ENCODE measurements around the gene GRIK1. TPM values are rescaled to one million over a fixed set of nuclear protein-coding genes. Genes with fewer than 3 reads are reported as not detected.

GRIK1 gene
- total RNA-seq, 4 donors from 2014 or later, result 0.30 to 0.76 (median 0.36) TPM

GRCh38 chr21:29949991-29950390 is 10.2 kb upstream of the GRIK1 start:
- H3K4me3 ChIP-seq (ENCODE audit: low read depth, poor library complexity, severe bottlenecking), result no peak overlapping the region
- intact Hi-C loops (cut with DNase I; ENCODE audit: low total_unique reads), result no loop called here
- WGBS, 2 donors, result 90 to 92% methylated on average over 1 of the region's 1 CpG
- no peak for TF ChIP-seq POLR2A (IDR thresholded peaks at IDR 0.05)
- no peak for TF ChIP-seq CTCF (IDR thresholded peaks at IDR 0.05)
- no peak for DNase-seq (ENCODE audit: low spot score in 2 of 2)

- 75 to 80% methylated on average over 9 of the region's 9 CpGs for WGBS, 2 donors
- no peak for DNase-seq (ENCODE audit: low spot score in 2 of 2)
- intact Hi-C loops (cut with DNase I; ENCODE audit: low total_unique reads), result no loop called here
- TF ChIP-seq CTCF (IDR thresholded peaks at IDR 0.05) (no peak), POLR2A (IDR thresholded peaks at IDR 0.05) (no peak)
- H3K4me3 ChIP-seq (ENCODE audit: low read depth, poor library complexity, severe bottlenecking), result no peak overlapping the region
Observed at GRCh38 chr21:29947119-29947518, 7.3 kb upstream of the GRIK1 start.

GRCh38 chr21:29943885-29944284 is 4.1 kb upstream of the GRIK1 start:
- intact Hi-C loops (cut with DNase I; ENCODE audit: low total_unique reads), result no loop called here
- 77 to 78% methylated on average over 4 of the region's 4 CpGs for WGBS, 2 donors
- no peak for DNase-seq (ENCODE audit: low spot score in 2 of 2)
- H3K4me3 ChIP-seq (ENCODE audit: low read depth, poor library complexity, severe bottlenecking), result no peak overlapping the region
- TF ChIP-seq POLR2A (IDR thresholded peaks at IDR 0.05) (no peak), CTCF (IDR thresholded peaks at IDR 0.05) (no peak)

- intact Hi-C loops (cut with DNase I; ENCODE audit: low total_unique reads), result no loop called here
- WGBS, 2 donors, result 93 to 97% methylated on average over 1 of the region's 1 CpG
- DNase-seq (ENCODE audit: low spot score in 2 of 2), result no peak
- no peak overlapping the region for H3K4me3 ChIP-seq (ENCODE audit: low read depth, poor library complexity, severe bottlenecking)
- TF ChIP-seq CTCF (IDR thresholded peaks at IDR 0.05), result no peak
- TF ChIP-seq POLR2A (IDR thresholded peaks at IDR 0.05), result no peak
Observed at GRCh38 chr21:29942034-29942433, 2.2 kb upstream of the GRIK1 start.

GRCh38 chr21:29940991-29941390 is 1.2 kb upstream of the GRIK1 start:
- H3K4me3 ChIP-seq (ENCODE audit: low read depth, poor library complexity, severe bottlenecking), result no peak overlapping the region
- no peak for DNase-seq (ENCODE audit: low spot score in 2 of 2)
- intact Hi-C loops (cut with DNase I; ENCODE audit: low total_unique reads), result no loop called here
- WGBS, 2 donors, result 79 to 81% methylated on average over 2 of the region's 2 CpGs
- TF ChIP-seq POLR2A (IDR thresholded peaks at IDR 0.05), result no peak
- no peak for TF ChIP-seq CTCF (IDR thresholded peaks at IDR 0.05)

GRCh38 chr21:29940361-29940760 is 565 bp upstream of the GRIK1 start:
- no peak for DNase-seq (ENCODE audit: low spot score in 2 of 2)
- WGBS, 2 donors, result 23 to 24% methylated on average over 6 of the region's 6 CpGs
- no peak overlapping the region for H3K4me3 ChIP-seq (ENCODE audit: low read depth, poor library complexity, severe bottlenecking)
- TF ChIP-seq POLR2A (IDR thresholded peaks at IDR 0.05) (no peak), CTCF (IDR thresholded peaks at IDR 0.05) (no peak)
- intact Hi-C loops (cut with DNase I; ENCODE audit: low total_unique reads), result no loop called here
